Gastrocnemius medialis (tissue), 4 donors: ENCODE measurements around the gene MADD.

Experiments used
- POLR2A ChIP-seq, 2 donors: fragments of 450-650 bp; IDR thresholded peaks; one replicate each; pipeline ENCODE4 v1.6.1; 2017; ENCODE audit warnings: antibody characterized with exemption in 2 of 2, mild to moderate bottlenecking in 2 of 2, moderate library complexity in 2 of 2
- TF ChIP-seq, protein P1 (sequence below), 5 experiments: fragments of 450-650 bp in 3 of 5; fragments of 200-600 bp in 2 of 5; sonication (generic) in 2 of 5; IDR thresholded peaks in 4 of 5; conservative IDR thresholded peaks in 1 of 5; 1 replicate in 4 of 5; 2 replicates in 1 of 5; pipeline ENCODE4 v1.5.1; 2016 to 2019; ENCODE audit warnings: antibody characterized with exemption in 5 of 5, mild to moderate bottlenecking in 3 of 5, moderate library complexity in 3 of 5

DNA sequence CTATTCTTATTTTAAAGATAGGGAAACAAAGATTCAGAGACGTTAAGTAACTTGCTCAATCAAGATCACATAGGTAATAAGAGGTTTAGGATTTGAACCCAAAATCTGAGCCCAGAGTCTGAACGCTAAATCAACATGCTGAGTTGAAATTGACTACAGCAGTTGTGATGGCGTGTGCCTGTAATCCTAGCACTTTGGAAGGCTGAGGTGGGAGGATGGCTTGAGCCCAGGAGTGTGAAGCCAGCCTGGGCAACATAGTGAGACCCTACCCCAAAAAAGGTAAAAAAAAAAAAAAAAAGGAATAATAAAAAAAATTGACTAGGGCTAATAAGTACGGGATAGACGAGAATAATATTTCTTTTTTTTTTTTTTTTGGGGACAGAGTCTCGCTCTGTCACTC lies 13.6 kb upstream of the MADD start:
- TF ChIP-seq, protein P1, sequence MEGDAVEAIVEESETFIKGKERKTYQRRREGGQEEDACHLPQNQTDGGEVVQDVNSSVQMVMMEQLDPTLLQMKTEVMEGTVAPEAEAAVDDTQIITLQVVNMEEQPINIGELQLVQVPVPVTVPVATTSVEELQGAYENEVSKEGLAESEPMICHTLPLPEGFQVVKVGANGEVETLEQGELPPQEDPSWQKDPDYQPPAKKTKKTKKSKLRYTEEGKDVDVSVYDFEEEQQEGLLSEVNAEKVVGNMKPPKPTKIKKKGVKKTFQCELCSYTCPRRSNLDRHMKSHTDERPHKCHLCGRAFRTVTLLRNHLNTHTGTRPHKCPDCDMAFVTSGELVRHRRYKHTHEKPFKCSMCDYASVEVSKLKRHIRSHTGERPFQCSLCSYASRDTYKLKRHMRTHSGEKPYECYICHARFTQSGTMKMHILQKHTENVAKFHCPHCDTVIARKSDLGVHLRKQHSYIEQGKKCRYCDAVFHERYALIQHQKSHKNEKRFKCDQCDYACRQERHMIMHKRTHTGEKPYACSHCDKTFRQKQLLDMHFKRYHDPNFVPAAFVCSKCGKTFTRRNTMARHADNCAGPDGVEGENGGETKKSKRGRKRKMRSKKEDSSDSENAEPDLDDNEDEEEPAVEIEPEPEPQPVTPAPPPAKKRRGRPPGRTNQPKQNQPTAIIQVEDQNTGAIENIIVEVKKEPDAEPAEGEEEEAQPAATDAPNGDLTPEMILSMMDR (IDR thresholded peaks at IDR 0.05 in 4 of 5, conservative IDR thresholded peaks at IDR 0.05 in 1 of 5) = no peak
- no peak for TF ChIP-seq POLR2A (IDR thresholded peaks at IDR 0.05)
